Keratinocyte (primary cell): ENCODE measurements around the gene FRS2.

Experiments
- CTCF ChIP-seq, 3 experiments: IDR thresholded peaks in 1 of 3; conservative IDR thresholded peaks in 1 of 3; optimal IDR thresholded peaks in 1 of 3; 2 replicates in 2 of 3; 3 replicates in 1 of 3; pipeline versions ENCODE3 to v1.5.1; 2011; ENCODE audit warnings: low read length in 3 of 3, mild to moderate bottlenecking in 3 of 3, moderate library complexity in 2 of 3, control low read depth in 1 of 3, inconsistent platforms in 1 of 3; ENCODE audit not compliant: insufficient read depth in 2 of 3; ENCODE audit errors: extremely low read depth in 1 of 3
- EZH2 ChIP-seq: IDR thresholded peaks from one replicate; pipeline ENCODE4 v1.6.1; 2012; ENCODE audit warnings: inconsistent platforms, mild to moderate bottlenecking, low read length, moderate library complexity

DNA sequence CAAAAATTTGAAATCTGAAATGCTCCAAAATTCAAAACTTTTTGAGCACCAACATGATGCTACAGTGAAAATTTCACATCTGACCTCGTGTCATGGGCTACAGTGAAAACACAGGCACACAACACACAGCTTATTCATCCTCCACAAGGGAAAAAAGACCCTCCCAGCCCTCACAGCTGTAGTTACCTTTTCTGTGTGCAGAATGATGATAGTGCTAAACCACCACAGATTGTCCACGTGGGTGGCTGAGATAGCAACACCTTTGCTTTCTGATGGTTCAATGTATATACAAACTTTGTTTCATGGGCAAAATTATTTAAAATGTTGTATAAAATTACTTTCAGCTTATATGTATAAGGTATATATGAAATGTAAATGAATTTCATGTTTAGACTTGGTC lies 46.8 kb downstream of the FRS2 start:
- no peak for TF ChIP-seq CTCF (optimal IDR thresholded peaks at IDR 0.05 in 1 of 3, IDR thresholded peaks at IDR 0.05 in 1 of 3, conservative IDR thresholded peaks at IDR 0.05 in 1 of 3; ENCODE audit: extremely low read depth in 1 of 3, insufficient read depth in 2 of 3, low read length in 3 of 3)
- no peak for TF ChIP-seq EZH2
